Measurements from ENCODE around the gene CHST13. TPM values are rescaled to one million over a fixed set of nuclear protein-coding genes. Genes with fewer than 3 reads are reported as not detected.

Gene CHST13
- total RNA-seq, 3 donors from 2014 or later (not counting 1 experiment from before 2014, with no cell fraction given), result 0.19 to 0.20 TPM; not detected in 1

DNA sequence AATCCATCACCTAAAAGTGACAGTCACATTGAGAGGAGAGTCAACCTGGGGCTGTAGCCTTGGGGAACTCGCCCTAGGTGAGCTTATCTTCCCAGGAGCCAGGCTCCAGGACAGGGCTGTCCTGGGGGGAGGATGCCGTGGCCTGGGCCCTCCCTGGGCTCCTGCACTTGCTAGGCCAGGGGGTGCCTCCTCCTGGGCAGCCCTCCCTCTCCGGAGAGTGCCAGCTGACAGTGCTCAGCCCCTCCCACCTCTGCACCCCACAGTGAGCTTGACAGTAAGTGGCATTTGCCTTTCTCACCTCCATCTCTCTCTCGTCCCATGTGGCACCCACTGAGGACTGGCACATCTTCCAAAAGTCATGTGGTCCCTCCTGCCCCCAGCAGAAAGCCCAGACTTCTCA is 25.5 kb upstream of the CHST13 start:
- Histone ChIP-seq H3K36me3 (ENCODE audit: control insufficient read depth, insufficient read depth, low read length) (no peaks in the 10 kb centered on the region), H3K9me3 (ENCODE audit: control insufficient read depth, insufficient read depth, low read length) (no peaks in the 10 kb centered on the region), H3K27ac (ENCODE audit: low read length) (no peak overlapping the region), H3K4me3 (ENCODE audit: low read length) (no peak overlapping the region), H3K4me1 (ENCODE audit: control insufficient read depth, insufficient read depth, low read length) (no peaks in the 10 kb centered on the region), H3K27me3 (ENCODE audit: control insufficient read depth, insufficient read depth, low read length) (no peaks in the 10 kb centered on the region)
- Mint-ChIP-seq H3K27me3 (ENCODE audit: low read depth in 2 of 2) (no peaks in the 10 kb centered on the region), H3K4me1 (peaks cover 0 to 6% of the 10 kb centered on the region in 2 donors), H3K4me3 (no peak overlapping the region), H3K36me3 (no peaks in the 10 kb centered on the region), H3K27ac (peak overlapping the region in 1 of 2 donors; percentile 42), H3K9me3 (no peaks in the 10 kb centered on the region)
- TF ChIP-seq, protein P1, sequence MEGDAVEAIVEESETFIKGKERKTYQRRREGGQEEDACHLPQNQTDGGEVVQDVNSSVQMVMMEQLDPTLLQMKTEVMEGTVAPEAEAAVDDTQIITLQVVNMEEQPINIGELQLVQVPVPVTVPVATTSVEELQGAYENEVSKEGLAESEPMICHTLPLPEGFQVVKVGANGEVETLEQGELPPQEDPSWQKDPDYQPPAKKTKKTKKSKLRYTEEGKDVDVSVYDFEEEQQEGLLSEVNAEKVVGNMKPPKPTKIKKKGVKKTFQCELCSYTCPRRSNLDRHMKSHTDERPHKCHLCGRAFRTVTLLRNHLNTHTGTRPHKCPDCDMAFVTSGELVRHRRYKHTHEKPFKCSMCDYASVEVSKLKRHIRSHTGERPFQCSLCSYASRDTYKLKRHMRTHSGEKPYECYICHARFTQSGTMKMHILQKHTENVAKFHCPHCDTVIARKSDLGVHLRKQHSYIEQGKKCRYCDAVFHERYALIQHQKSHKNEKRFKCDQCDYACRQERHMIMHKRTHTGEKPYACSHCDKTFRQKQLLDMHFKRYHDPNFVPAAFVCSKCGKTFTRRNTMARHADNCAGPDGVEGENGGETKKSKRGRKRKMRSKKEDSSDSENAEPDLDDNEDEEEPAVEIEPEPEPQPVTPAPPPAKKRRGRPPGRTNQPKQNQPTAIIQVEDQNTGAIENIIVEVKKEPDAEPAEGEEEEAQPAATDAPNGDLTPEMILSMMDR (IDR thresholded peaks at IDR 0.05), result no peak
- 77% methylated on average over 4 of the region's 4 CpGs for whole genome bisulfite sequencing (ENCODE audit: insufficient coverage)
- intact Hi-C loops (cut with micrococcal nuclease), result no loop called here
- ATAC-seq, result no peak
- DNase-seq, result no peak

DNA sequence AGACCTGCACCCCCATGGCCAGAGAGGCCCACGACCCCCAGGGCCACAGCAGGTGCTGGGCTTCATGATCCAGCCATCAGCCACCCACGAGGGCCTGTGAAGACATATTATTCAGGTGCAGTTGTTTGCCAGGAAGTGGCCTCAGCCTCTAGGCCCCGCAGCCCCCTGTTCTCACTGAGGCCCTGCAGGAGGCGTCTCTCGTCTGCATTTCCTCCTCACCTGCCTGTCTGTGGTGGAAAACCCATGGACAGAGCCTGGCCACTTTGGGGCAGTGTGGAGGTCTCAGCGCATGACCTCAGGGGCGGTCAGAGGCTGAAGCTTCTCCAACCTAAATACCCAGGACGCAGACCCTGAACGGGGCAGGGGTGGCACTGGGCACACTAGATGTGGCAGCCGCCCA is 25.0 kb upstream of the CHST13 start:
- ATAC-seq, result no peak
- 56% methylated on average over 10 of the region's 10 CpGs for WGBS (ENCODE audit: insufficient coverage)
- Mint-ChIP-seq H3K27me3 (ENCODE audit: low read depth in 2 of 2) (no peaks in the 10 kb centered on the region), H3K4me3 (no peak overlapping the region), H3K9me3 (no peaks in the 10 kb centered on the region), H3K36me3 (no peaks in the 10 kb centered on the region), H3K4me1 (peaks cover 0 to 6% of the 10 kb centered on the region in 2 donors), H3K27ac (peak overlapping the region in 1 of 2 donors; percentile 42)
- Histone ChIP-seq H3K27me3 (ENCODE audit: control insufficient read depth, insufficient read depth, low read length) (no peaks in the 10 kb centered on the region), H3K36me3 (ENCODE audit: control insufficient read depth, insufficient read depth, low read length) (no peaks in the 10 kb centered on the region), H3K4me3 (ENCODE audit: low read length) (no peak overlapping the region), H3K27ac (ENCODE audit: low read length) (no peak overlapping the region), H3K4me1 (ENCODE audit: control insufficient read depth, insufficient read depth, low read length) (no peaks in the 10 kb centered on the region), H3K9me3 (ENCODE audit: control insufficient read depth, insufficient read depth, low read length) (no peaks in the 10 kb centered on the region)
- no peak for DNase-seq
- TF ChIP-seq, protein P1 (IDR thresholded peaks at IDR 0.05), result no peak
- intact Hi-C loops (cut with micrococcal nuclease), result no loop called here

DNA sequence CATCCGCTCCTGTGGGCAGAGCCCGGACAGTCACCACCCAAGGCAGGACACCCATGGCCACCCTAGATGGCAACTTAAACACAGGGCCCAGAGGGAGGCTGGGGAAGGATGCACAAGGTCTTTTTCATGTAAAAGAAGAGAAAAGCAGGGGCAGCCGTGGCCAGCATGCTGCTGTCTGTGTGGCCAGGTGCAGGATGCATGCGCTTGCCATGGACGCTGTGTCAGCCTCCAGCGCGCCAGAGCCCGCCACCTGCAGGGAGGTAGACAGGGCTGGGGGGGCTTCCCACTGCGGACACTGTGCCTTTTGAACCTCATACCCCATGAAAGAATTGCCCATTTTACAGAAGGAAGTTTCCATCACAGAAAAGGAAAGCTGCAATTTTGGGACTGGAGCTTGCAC is 24.6 kb upstream of the CHST13 start:
- ATAC-seq (no peak), DNase-seq (no peak)
- intact Hi-C loops (cut with micrococcal nuclease), result no loop called here
- no peaks in the 10 kb centered on the region for H3K9me3 Mint-ChIP-seq
- H3K36me3 ChIP-seq (ENCODE audit: control insufficient read depth, insufficient read depth, low read length), result no peaks in the 10 kb centered on the region
- no peak overlapping the region for H3K4me3 Mint-ChIP-seq
- H3K4me1 Mint-ChIP-seq, result peaks cover 0 to 6% of the 10 kb centered on the region in 2 donors
- no peak overlapping the region for H3K27ac ChIP-seq (ENCODE audit: low read length)
- no peaks in the 10 kb centered on the region for H3K4me1 ChIP-seq (ENCODE audit: control insufficient read depth, insufficient read depth, low read length)
- no peaks in the 10 kb centered on the region for H3K27me3 ChIP-seq (ENCODE audit: control insufficient read depth, insufficient read depth, low read length)
- no peak overlapping the region for H3K27ac Mint-ChIP-seq
- H3K4me3 ChIP-seq (ENCODE audit: low read length), result no peak overlapping the region
- TF ChIP-seq, protein P1 (IDR thresholded peaks at IDR 0.05), result no peak
- H3K27me3 Mint-ChIP-seq (ENCODE audit: low read depth in 2 of 2), result no peaks in the 10 kb centered on the region
- H3K36me3 Mint-ChIP-seq, result no peaks in the 10 kb centered on the region
- no peaks in the 10 kb centered on the region for H3K9me3 ChIP-seq (ENCODE audit: control insufficient read depth, insufficient read depth, low read length)
- WGBS (ENCODE audit: insufficient coverage), result 93% methylated on average over 9 of the region's 9 CpGs

DNA sequence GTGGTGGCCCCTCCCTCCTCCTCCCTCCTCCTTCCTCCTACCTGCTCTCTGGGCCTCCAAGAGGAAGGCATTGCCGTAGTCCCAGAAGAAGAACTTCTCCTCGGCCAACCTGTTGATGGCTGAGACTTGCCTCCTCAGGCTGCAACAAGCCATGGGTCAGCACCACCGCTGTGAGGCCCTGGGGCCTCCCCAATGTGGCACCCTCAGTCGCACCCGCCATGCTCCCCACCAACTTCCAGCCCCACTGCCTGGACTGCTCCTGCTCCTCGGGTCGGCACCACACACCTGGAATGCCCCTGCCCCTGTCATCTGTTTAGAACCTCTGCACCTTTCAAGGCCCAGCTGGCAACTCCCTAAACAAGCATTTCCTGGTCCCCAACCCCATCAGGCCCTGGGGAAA is 23.9 kb upstream of the CHST13 start:
- DNase-seq (no peak), ATAC-seq (no peak)
- WGBS (ENCODE audit: insufficient coverage), result 91% methylated on average over 7 of the region's 7 CpGs
- H3K27ac Mint-ChIP-seq, result no peak overlapping the region
- H3K4me3 Mint-ChIP-seq, result no peak overlapping the region
- peaks cover 0 to 6% of the 10 kb centered on the region in 2 donors for H3K4me1 Mint-ChIP-seq
- Histone ChIP-seq H3K27me3 (ENCODE audit: control insufficient read depth, insufficient read depth, low read length) (no peaks in the 10 kb centered on the region), H3K4me3 (ENCODE audit: low read length) (no peak overlapping the region), H3K9me3 (ENCODE audit: control insufficient read depth, insufficient read depth, low read length) (no peaks in the 10 kb centered on the region), H3K36me3 (ENCODE audit: control insufficient read depth, insufficient read depth, low read length) (no peaks in the 10 kb centered on the region), H3K27ac (ENCODE audit: low read length) (no peak overlapping the region), H3K4me1 (ENCODE audit: control insufficient read depth, insufficient read depth, low read length) (no peaks in the 10 kb centered on the region)
- H3K27me3 Mint-ChIP-seq (ENCODE audit: low read depth in 2 of 2), result peaks cover 0 to 2% of the 10 kb centered on the region in 2 donors
- no peaks in the 10 kb centered on the region for H3K9me3 Mint-ChIP-seq
- H3K36me3 Mint-ChIP-seq, result no peaks in the 10 kb centered on the region
- intact Hi-C loops (cut with micrococcal nuclease), result no loop called here
- TF ChIP-seq, protein P1 (IDR thresholded peaks at IDR 0.05), result no peak

Data from natural killer cell (primary cell).